GM12892 (cell line): Measurements from ENCODE around the gene CTAG1B.

Source experiments
- POLR2A ChIP-seq: IDR thresholded peaks from 2 replicates; pipeline ENCODE4 v1.6.1; 2011; ENCODE audit warnings: low read depth, low read length, control low read depth
- POLR2AphosphoS5 ChIP-seq: IDR thresholded peaks from 2 replicates; pipeline ENCODE4 v1.6.1; 2011; ENCODE audit warnings: low read depth, low read length, control low read depth
- TAF1 ChIP-seq: IDR thresholded peaks from 2 replicates; pipeline ENCODE4 v1.6.1; 2011; ENCODE audit warnings: low read depth, mild to moderate bottlenecking, control low read depth, low read length, borderline replicate concordance

DNA sequence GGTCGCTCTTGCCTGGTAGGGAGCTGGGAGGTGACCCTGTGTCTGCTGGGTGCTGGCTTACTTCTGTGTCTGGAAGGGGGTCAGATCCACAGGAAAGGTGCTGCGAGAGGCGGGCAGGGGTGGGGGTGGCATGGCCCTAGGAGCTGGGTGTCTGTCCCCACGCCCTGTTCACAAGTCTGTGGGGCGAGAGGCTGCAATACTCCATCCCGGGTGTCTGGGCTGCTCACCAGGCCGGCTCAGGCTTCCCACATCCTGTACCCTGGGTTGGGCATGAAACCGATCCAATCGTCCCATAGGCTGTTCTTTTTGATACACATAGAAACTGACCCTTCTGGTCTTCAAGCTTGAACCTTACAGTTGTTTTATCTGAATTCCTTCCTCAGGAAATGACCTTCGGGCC lies 35.3 kb upstream of the CTAG1B start:
- TF ChIP-seq TAF1 (no peak), POLR2A (no peak), POLR2AphosphoS5 (no peak)
